B cell (primary cell): ENCODE measurements around the gene AK4.

Experiments
- CTCF ChIP-seq: fragments of 200-600 bp; IDR thresholded peaks from one replicate; pipeline ENCODE4 v1.8.0; 2022; ENCODE audit warnings: antibody characterized with exemption, mild to moderate bottlenecking
- EZH2 ChIP-seq: IDR thresholded peaks from 2 replicates; pipeline ENCODE4 v1.6.1; 2012; ENCODE audit warnings: borderline replicate concordance, low read depth, mild to moderate bottlenecking, moderate library complexity, low read length; ENCODE audit not compliant: insufficient read depth, poor library complexity, severe bottlenecking

GRCh38 chr1:65247419-65248359 is 99.7 kb downstream of the AK4 start:
- TF ChIP-seq CTCF (no peak), EZH2 (no peak)
